ENCODE results near the gene F5. TPM values are rescaled to one million over a fixed set of nuclear protein-coding genes. Genes with fewer than 3 reads are reported as not detected.

Gene F5
- total and polyA plus RNA-seq, 5 donors: 4.0 to 16.5 (median 6.8) TPM

- no peaks in the 10 kb centered on the region for H3K9me3 ChIP-seq (ENCODE audit: control insufficient read depth, low read length)
- WGBS: 19% methylated on average over 5 of the region's 5 CpGs
- no peaks in the 10 kb centered on the region for H3K27me3 ChIP-seq (ENCODE audit: control insufficient read depth, insufficient read depth)
- intact Hi-C loops (cut with DNase I): no loop called here
- DNase-seq: no peak
- H3K4me3 ChIP-seq (ENCODE audit: low read length): no peak overlapping the region
- H3K27ac ChIP-seq (ENCODE audit: low read length): no peak overlapping the region
- H3K4me1 ChIP-seq (ENCODE audit: control insufficient read depth, insufficient read depth, low read length): peaks cover 5% of the 10 kb centered on the region
- ATAC-seq: no peak
Measured at GRCh38 chr1:169586067-169586394, 250 bp downstream of the F5 start.

DNA sequence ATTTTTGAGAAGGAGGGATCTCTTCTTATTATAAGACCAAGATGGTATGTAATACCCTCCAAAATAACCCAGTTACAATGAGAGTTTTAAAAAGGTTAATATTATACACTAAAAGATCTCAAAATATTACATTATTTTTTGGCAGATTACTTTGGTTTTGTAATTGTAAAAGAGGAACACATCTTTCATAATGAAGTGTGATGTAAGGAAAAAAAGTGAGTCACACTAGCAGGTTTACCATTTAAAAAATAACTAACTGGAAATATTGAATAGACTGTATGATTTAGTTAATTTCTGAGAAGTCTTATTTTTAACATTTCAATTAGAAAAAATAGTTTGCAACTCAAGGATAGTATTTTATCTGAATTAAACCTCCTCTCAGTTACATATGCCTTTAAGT lies 1.1 kb downstream of the F5 start:
- DNase-seq: no peak
- no peaks in the 10 kb centered on the region for H3K27me3 ChIP-seq (ENCODE audit: control insufficient read depth, insufficient read depth)
- H3K4me1 ChIP-seq (ENCODE audit: control insufficient read depth, insufficient read depth, low read length): peaks cover 5% of the 10 kb centered on the region
- no peak for ATAC-seq
- no peak overlapping the region for H3K4me3 ChIP-seq (ENCODE audit: low read length)
- intact Hi-C loops (cut with DNase I): no loop called here
- H3K9me3 ChIP-seq (ENCODE audit: control insufficient read depth, low read length): no peaks in the 10 kb centered on the region
- no peak overlapping the region for H3K27ac ChIP-seq (ENCODE audit: low read length)

- Histone ChIP-seq H3K4me1 (ENCODE audit: control insufficient read depth, insufficient read depth, low read length) (peaks cover 5% of the 10 kb centered on the region), H3K27ac (ENCODE audit: low read length) (no peak overlapping the region), H3K9me3 (ENCODE audit: control insufficient read depth, low read length) (no peaks in the 10 kb centered on the region), H3K27me3 (ENCODE audit: control insufficient read depth, insufficient read depth) (no peaks in the 10 kb centered on the region), H3K4me3 (ENCODE audit: low read length) (peak overlapping the region; percentile 6)
- WGBS: 45% methylated on average over 4 of the region's 4 CpGs
- ATAC-seq: peak in 1 of 2 donors; percentile 30
- intact Hi-C loops (cut with DNase I): no loop called here
- no peak for DNase-seq
Measured at GRCh38 chr1:169584483-169585144, 1.7 kb downstream of the F5 start.

DNA sequence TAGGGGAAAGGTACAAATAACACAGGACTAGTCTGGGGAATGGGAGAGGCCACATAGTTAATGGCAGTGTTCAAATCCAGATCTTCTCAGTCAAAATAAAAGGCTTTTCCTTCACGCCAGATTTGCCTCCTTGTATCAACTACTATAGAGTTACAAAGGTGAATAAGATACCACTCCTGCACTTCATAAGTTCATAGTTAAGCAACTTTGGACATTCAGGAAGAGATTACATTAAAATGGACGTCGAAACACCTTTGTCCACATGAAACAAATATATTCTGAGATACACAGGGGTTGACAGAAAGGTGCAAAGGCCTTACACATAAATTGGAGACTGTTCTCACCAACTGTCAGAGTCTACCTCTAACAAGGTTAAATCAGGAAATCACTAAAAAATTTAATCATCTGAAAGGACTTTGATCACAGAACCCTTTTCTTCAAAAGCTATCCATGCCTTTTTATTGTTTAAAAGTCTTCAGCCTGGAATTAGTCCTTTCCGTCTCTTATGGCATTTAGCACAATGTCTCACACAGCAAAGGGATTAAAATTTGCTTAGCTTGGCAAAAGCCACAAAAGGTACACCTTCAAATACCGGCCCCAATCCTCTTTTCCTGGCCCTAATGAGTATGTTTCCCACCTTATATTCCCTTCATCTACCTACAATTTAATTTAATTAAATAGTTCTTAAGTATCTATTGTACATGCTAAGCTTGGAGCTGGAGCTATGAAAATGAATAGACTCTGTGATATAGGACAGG lies 8.1 kb downstream of the F5 start:
- H3K27ac ChIP-seq (ENCODE audit: low read length): no peak overlapping the region
- DNase-seq (no peak), ATAC-seq (no peak)
- intact Hi-C loops (cut with DNase I): no loop called here
- H3K4me3 ChIP-seq (ENCODE audit: low read length): no peak overlapping the region
- H3K27me3 ChIP-seq (ENCODE audit: control insufficient read depth, insufficient read depth): no peaks in the 10 kb centered on the region
- no peaks in the 10 kb centered on the region for H3K9me3 ChIP-seq (ENCODE audit: control insufficient read depth, low read length)
- no peaks in the 10 kb centered on the region for H3K4me1 ChIP-seq (ENCODE audit: control insufficient read depth, insufficient read depth, low read length)
- 83% methylated on average over 5 of the region's 5 CpGs for WGBS

GRCh38 chr1:169576935-169577331 lies 9.3 kb downstream of the F5 start:
- H3K27ac ChIP-seq (ENCODE audit: low read length): no peak overlapping the region
- DNase-seq (no peak), ATAC-seq (no peak)
- H3K4me3 ChIP-seq (ENCODE audit: low read length): no peak overlapping the region
- H3K4me1 ChIP-seq (ENCODE audit: control insufficient read depth, insufficient read depth, low read length): peaks cover 2% of the 10 kb centered on the region
- no peaks in the 10 kb centered on the region for H3K9me3 ChIP-seq (ENCODE audit: control insufficient read depth, low read length)
- no peaks in the 10 kb centered on the region for H3K27me3 ChIP-seq (ENCODE audit: control insufficient read depth, insufficient read depth)
- intact Hi-C loops (cut with DNase I): no loop called here
- 89% methylated on average over 1 of the region's 1 CpG for WGBS

DNA sequence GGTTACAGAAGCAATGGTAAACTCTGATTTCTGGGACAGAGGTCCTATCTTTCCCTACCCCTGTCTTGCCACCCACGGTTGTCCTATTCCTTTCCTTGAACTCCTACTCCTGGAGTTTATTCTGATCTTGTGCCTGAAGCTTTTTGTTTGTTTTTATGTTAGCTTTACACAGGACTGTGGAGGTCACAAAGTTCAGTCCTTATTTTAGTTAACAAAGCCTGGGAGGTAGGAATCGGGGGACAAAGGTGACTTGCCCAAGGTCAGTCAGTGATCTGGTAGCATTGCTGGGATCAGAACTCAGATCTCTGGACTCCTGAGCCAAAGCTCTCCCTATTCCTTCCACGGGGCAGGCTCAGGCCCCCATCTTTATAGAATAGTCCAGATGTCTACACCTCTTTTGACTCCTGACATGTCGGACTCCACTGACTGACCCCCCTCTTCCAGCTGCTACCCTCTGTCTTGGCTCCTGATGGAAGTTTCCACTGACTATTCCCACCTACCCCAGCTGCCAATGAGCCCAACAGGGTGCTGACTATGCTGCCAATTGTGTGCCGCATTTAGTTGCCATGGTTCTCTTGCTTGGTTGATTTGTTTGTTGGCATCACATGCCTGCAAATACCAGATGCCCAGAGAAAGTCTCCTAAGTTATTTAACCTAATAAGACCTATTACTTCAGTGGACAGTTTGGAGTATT lies 9.9 kb downstream of the F5 start:
- intact Hi-C loops (cut with DNase I): no loop called here
- Histone ChIP-seq H3K27ac (ENCODE audit: low read length) (no peak overlapping the region), H3K4me1 (ENCODE audit: control insufficient read depth, insufficient read depth, low read length) (peaks cover 2% of the 10 kb centered on the region), H3K4me3 (ENCODE audit: low read length) (no peak overlapping the region), H3K9me3 (ENCODE audit: control insufficient read depth, low read length) (no peaks in the 10 kb centered on the region), H3K27me3 (ENCODE audit: control insufficient read depth, insufficient read depth) (no peaks in the 10 kb centered on the region)
- WGBS: 81% methylated on average over 5 of the region's 5 CpGs
- ATAC-seq (peak in 1 of 2 donors; percentile 71), DNase-seq (peak in 2 of 3 donors; percentile 16 to 19)

- DNase-seq (peak in 2 of 3 donors; percentile 30 to 60), ATAC-seq (peak in 1 of 2 donors; percentile 38)
- intact Hi-C loops (cut with DNase I): no loop called here
- Histone ChIP-seq H3K27me3 (ENCODE audit: control insufficient read depth, insufficient read depth) (no peaks in the 10 kb centered on the region), H3K4me1 (ENCODE audit: control insufficient read depth, insufficient read depth, low read length) (peaks cover 2% of the 10 kb centered on the region), H3K27ac (ENCODE audit: low read length) (no peak overlapping the region), H3K9me3 (ENCODE audit: control insufficient read depth, low read length) (no peaks in the 10 kb centered on the region), H3K4me3 (ENCODE audit: low read length) (no peak overlapping the region)
- 33% methylated on average over 4 of the region's 4 CpGs for WGBS
Measured at GRCh38 chr1:169574336-169574735, 11.9 kb downstream of the F5 start.

- no peak for DNase-seq
- Histone ChIP-seq H3K27ac (ENCODE audit: low read length) (no peak overlapping the region), H3K4me1 (ENCODE audit: control insufficient read depth, insufficient read depth, low read length) (peaks cover 2% of the 10 kb centered on the region), H3K9me3 (ENCODE audit: control insufficient read depth, low read length) (no peaks in the 10 kb centered on the region), H3K27me3 (ENCODE audit: control insufficient read depth, insufficient read depth) (no peaks in the 10 kb centered on the region), H3K4me3 (ENCODE audit: low read length) (no peak overlapping the region)
- ATAC-seq: peak in 1 of 2 donors; percentile 51
- intact Hi-C loops (cut with DNase I): no loop called here
- 55% methylated on average over 1 of the region's 1 CpG for WGBS
Measured at GRCh38 chr1:169572187-169572586, 14.1 kb downstream of the F5 start.

DNA sequence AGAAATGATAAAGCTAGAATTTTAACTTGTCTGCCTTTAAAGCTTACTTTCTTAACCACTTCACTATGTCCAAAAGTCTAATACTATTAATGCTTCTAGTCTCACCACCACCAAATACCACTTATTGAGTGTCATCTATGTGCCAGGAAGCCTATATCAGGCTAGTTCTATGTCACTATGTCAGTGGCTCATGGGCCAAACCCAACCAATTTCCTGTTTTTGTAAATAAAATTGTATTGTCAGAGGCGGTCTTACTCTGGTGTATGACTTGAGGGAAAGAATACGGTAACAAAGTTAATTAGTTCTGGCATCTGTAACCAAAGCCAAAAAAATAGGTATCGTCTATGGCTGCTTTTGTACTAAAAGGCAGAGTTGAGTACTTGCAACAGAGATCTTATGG lies 14.8 kb downstream of the F5 start:
- Histone ChIP-seq H3K4me1 (ENCODE audit: control insufficient read depth, insufficient read depth, low read length) (peaks cover 2% of the 10 kb centered on the region), H3K4me3 (ENCODE audit: low read length) (no peak overlapping the region), H3K27ac (ENCODE audit: low read length) (no peak overlapping the region), H3K27me3 (ENCODE audit: control insufficient read depth, insufficient read depth) (no peaks in the 10 kb centered on the region), H3K9me3 (ENCODE audit: control insufficient read depth, low read length) (no peaks in the 10 kb centered on the region)
- intact Hi-C loops (cut with DNase I): no loop called here
- 75% methylated on average over 3 of the region's 3 CpGs for WGBS
- DNase-seq: no peak
- ATAC-seq: no peak

- ATAC-seq: no peak
- H3K27ac ChIP-seq (ENCODE audit: low read length): no peak overlapping the region
- H3K4me1 ChIP-seq (ENCODE audit: control insufficient read depth, insufficient read depth, low read length): peaks cover 2% of the 10 kb centered on the region
- no peaks in the 10 kb centered on the region for H3K9me3 ChIP-seq (ENCODE audit: control insufficient read depth, low read length)
- DNase-seq: no peak
- WGBS: 69% methylated on average over 1 of the region's 1 CpG
- H3K4me3 ChIP-seq (ENCODE audit: low read length): no peak overlapping the region
- intact Hi-C loops (cut with DNase I): no loop called here
- no peaks in the 10 kb centered on the region for H3K27me3 ChIP-seq (ENCODE audit: control insufficient read depth, insufficient read depth)
Measured at GRCh38 chr1:169570172-169570574, 16.1 kb downstream of the F5 start.

GRCh38 chr1:169568497-169568896 lies 17.8 kb downstream of the F5 start:
- Histone ChIP-seq H3K9me3 (ENCODE audit: control insufficient read depth, low read length) (no peaks in the 10 kb centered on the region), H3K4me3 (ENCODE audit: low read length) (no peak overlapping the region), H3K27ac (ENCODE audit: low read length) (no peak overlapping the region), H3K27me3 (ENCODE audit: control insufficient read depth, insufficient read depth) (no peaks in the 10 kb centered on the region), H3K4me1 (ENCODE audit: control insufficient read depth, insufficient read depth, low read length) (peaks cover 2% of the 10 kb centered on the region)
- WGBS: 26% methylated on average over 1 of the region's 1 CpG
- DNase-seq (no peak), ATAC-seq (no peak)
- intact Hi-C loops (cut with DNase I): no loop called here
